Measurements from ENCODE around the gene TMEM229B.
"Not testable (repeated sequence)": the region's sequence is repeated elsewhere in the genome, so short reads cannot be mapped to it uniquely, and the experiment has no call there.

Gene TMEM229B

DNA sequence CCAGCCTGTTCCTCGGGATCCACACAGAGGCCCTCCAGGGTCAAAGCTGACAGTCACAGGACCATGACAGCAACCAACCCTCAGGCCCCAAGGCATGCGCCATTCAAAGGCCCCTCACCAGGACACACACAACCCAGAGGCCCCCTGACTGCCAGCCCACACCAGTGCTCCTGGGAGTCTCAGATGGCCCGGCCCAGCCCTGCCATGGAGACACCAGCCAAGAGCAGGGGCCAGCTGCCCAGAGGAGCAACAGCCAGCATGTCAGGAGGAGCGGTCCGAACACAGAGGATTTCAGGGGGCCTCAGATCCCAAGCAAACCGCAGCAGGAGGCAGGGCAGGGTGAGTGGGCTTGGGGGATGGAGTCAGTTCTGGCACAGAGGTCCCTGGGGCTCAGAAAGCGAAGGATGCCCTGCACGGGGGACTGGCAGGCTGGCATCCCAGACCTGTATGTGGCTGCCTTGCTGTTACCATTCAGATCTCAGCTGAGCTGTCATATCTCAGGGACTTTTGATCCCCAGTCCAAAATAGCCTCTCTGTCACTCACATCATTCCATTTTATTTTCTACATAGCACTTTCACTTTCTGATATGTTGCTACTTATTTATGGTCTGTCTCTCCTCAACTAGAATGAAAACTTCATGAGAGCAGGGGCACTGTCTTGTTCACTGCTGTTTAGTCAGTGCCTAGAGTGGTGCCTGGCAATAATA is 4.8 kb downstream of the TMEM229B start:
- DNase-seq, result no peak

GRCh38 chr14:67482231-67483164 is 6.0 kb downstream of the TMEM229B start:
- no peak for DNase-seq

- no peak for DNase-seq
Measured at GRCh38 chr14:67480011-67480410, 8.5 kb downstream of the TMEM229B start.

GRCh38 chr14:67478800-67479084 is 9.8 kb downstream of the TMEM229B start:
- no peak for DNase-seq

DNA sequence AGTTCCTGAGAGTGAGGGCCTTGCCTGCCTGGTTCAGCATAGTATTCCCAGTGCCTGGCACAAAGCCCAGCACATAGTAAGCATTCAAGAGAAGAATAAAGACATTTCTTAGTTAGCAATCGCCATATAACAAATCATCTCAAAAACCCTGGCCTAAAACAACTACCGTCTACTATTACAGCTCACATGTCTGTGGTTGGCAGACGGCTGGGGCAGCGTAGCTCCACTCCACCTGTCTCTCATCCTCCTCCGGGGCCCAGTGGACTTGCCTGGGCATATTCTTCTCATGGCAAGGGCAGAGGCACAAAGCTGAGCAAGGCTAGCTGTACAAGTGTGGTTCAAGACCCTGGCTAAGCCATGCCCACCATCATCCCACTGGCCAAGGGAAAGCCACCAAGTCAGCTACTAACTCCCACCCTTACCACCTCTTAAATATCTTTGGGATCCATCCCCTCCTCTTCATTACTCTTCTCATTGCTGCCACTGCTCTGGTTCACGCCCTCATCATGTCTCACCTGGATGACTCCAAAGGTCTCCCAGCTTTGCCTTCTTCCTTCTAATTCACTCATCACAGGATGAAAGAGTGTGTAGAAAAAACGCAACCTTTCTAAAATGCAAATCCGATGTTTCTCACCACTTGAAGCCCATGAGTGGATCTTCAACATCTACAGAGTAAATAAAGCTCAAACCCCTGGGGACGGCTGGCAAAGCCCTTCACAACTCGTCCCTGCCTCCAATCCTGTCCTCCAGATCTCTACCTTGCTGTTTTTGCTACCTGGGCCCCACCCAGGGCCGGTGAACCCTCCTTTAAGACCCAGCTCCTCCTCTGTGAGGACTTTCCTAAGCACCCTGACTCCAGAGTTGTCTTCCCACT is 10.4 kb downstream of the TMEM229B start:
- DNase-seq, result no peak

DNA sequence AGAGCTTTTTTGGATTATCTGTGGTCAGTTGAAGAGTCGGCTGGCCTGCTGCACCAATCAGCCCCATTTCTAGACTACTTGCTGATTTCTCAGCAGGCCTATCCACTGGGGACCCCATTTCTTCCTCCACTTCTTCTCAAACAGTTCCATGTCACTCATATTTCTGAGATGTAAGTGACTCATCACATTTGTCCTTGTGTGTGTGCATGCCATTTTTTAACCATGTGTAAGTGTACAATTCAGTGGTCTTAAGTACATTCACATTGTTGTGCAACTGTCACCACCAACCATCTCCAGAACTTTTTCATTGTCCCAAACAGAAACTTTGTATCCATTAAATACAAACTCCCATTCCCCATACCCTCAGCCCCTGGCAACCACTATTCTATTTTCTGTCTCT is 14.2 kb downstream of the TMEM229B start:
- DNase-seq, result no peak

GRCh38 chr14:67473290-67474082 is 15.0 kb downstream of the TMEM229B start:
- DNase-seq, result no peak

- DNase-seq, result no peak
Measured at GRCh38 chr14:67472726-67473125, 15.8 kb downstream of the TMEM229B start.

GRCh38 chr14:67469954-67470353 is 18.6 kb downstream of the TMEM229B start:
- DNase-seq, result no peak

GRCh38 chr14:67468378-67468730 is 20.2 kb downstream of the TMEM229B start:
- no peak for DNase-seq

DNA sequence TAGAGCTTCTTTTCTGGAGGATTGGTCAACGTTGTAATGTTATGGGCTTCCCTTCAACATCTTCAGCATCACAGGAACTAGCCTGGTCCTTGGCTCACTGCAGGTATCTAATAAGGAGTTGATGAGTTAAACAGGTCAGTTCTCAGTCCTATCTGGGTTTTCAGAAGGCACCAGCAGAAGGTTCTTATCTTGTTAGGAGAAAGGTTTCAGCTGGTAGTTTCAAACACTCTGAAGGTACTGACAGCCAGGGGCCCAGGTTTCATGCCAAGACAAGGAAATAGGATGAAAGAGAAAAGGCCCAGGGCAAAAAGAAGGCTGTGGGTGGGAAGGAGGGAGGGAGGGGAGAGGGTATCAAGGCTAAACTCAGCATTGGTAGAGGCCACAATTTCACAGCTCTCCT is 21.4 kb downstream of the TMEM229B start:
- no peak for DNase-seq

DNA sequence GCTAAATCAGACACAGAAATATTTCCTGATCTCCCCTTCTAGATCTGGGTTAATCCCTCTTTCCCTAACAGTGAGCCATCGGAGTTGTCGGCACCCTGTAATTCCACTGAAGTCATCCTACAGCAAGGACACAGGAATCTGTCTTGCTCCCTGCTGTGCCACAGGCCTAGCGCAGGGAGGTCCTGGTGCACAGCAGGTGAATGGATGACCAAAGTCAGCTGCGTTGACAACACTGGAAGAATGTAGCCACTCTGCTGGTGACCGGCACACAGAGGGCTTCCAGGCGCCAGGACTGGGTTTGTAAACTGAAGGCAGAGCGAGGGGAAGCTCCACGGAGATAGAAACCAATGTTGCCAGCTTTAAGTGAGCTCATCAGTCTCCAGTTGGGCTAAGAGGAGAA is 23.6 kb downstream of the TMEM229B start:
- DNase-seq, result no peak

DNA sequence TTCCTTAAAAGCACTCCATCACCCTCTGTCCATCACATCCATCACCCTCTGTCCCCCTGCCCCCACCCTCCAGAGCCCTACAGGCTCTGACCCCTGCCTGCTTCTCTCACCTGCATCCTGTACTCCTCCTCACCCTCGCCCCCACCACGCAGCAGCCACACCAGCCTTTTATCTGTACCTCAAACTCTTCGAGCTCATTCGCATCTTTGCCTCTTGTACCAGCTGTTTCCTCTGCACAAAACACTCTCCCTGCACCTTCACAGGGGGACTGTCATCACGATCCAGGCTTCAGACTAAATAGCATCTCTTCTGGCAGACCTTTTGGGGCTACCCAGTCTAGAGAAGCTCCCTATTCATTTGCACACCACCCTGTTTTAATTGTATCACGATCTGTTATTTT is 24.1 kb downstream of the TMEM229B start:
- DNase-seq, result no peak

GRCh38 chr14:67463900-67464299 is 24.6 kb downstream of the TMEM229B start:
- DNase-seq, result no peak

- no peak for DNase-seq
Measured at GRCh38 chr14:67461996-67462395, 26.5 kb downstream of the TMEM229B start.

DNA sequence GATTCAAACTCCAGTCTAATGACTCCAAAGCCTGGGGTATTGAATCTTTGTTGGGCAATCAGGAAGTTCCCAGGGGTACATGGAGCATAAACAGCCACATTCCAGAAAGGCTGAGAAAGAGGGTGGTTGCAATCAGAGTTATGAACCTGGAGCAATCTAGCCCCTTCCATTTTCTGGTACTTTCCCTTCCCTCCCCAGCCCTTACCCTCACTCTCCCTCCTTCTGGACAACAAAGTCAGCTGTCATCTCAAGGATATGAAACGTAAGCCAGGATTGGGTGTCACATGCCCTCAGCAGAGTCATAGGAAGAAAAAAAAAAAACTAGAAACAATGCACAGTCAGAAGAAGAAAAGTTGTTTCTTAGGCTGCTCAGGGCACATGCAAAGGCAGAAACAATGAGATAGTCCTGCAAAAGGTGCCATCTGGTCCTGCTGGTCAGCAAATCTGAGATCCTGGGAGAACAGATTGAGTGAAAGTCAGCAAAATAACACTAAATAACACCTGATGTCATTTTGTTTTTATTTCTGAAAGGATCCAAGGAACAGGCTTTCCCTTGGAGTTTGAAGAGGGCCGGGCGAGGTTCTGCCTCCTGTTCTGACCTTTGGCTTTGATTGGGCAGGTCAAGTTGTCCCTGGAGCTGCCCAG is 27.1 kb downstream of the TMEM229B start:
- DNase-seq, result no peak

- no peak for DNase-seq
Measured at GRCh38 chr14:67459336-67459735, 29.2 kb downstream of the TMEM229B start.

- no peak for DNase-seq
Measured at GRCh38 chr14:67457782-67458181, 30.7 kb downstream of the TMEM229B start.

DNA sequence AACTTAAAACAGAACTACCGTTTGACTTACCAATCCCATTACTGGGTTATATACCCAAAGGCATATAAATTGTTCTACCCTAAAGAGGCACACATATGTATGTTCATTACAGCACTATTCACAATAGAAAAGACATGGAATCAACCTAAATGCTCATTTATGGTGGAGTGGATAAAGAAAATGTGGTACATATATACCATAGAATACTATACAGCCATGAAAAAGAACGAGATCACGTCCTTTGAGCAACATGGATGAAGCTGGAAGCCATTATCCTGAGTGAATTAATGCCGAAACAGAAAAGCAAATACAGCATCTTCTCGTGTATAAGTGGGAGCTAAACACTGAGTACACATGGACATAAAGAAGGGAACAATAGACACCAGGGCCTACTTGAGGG is 31.8 kb downstream of the TMEM229B start:
- no peak for DNase-seq

GRCh38 chr14:67453575-67454300 is 34.8 kb downstream of the TMEM229B start:
- DNase-seq, result no peak

GRCh38 chr14:67451667-67452066 is 36.9 kb downstream of the TMEM229B start:
- not testable (repeated sequence) for DNase-seq

All from T1000 (cell line).